SK-N-MC (cell line): ENCODE measurements around the gene PDK2.

Experiments
- DNase-seq: peaks from one replicate; pipeline ENCODE4 v3.0.0-alpha.2; 2011; ENCODE audit warnings: low read depth, low spot score
- H3K27ac ChIP-seq: fragments of 200-600 bp; sonication (generic); 2 replicates; pipeline ENCODE4 v1.5.1; 2016; ENCODE audit warnings: mixed run types
- H3K36me3 ChIP-seq: fragments of 200-600 bp; sonication (generic); 2 replicates; pipeline ENCODE4 v1.6.1; 2017; ENCODE audit warnings: antibody characterized with exemption, low read length, mixed read lengths; ENCODE audit not compliant: insufficient read depth
- H3K4me3 ChIP-seq: fragments of 200-600 bp; sonication (generic); 2 replicates; pipeline ENCODE4 v1.5.1; 2016
- H3K9ac ChIP-seq: fragments of 200-600 bp; sonication (generic); 2 replicates; pipeline ENCODE4 v1.8.0; 2017; ENCODE audit warnings: mixed run types, mixed read lengths; ENCODE audit not compliant: insufficient read length
- H3K9me3 ChIP-seq: fragments of 200-600 bp; sonication (generic); 2 replicates; pipeline ENCODE4 v1.6.1; 2017; ENCODE audit warnings: low read depth, mild to moderate bottlenecking, antibody characterized with exemption, low read length, moderate library complexity, mixed read lengths
- EZH2 ChIP-seq: fragments of 200-600 bp; sonication (generic); IDR thresholded peaks from one replicate; pipeline ENCODE4 v1.6.1; 2017; ENCODE audit warnings: antibody characterized with exemption
- FOXP2 ChIP-seq: optimal IDR thresholded peaks from 2 replicates; pipeline ENCODE3; 2011; ENCODE audit warnings: mild to moderate bottlenecking, moderate library complexity; ENCODE audit not compliant: insufficient read depth; ENCODE audit errors: extremely low read length, control extremely low read depth
- POLR2AphosphoS5 ChIP-seq: IDR thresholded peaks from 2 replicates; pipeline ENCODE4 v1.6.1; 2012; ENCODE audit warnings: mild to moderate bottlenecking, low read depth, low read length, borderline replicate concordance

PDK2 gene

GRCh38 chr17:50118076-50118827 lies 23.1 kb downstream of the PDK2 start:
- no peaks in the 10 kb centered on the region; the same call in 1 of the 2 replicates for H3K36me3 ChIP-seq
- H3K4me3 ChIP-seq = no peak overlapping the region
- no peak overlapping the region for H3K27ac ChIP-seq
- TF ChIP-seq POLR2AphosphoS5 = no peak
- no peak for TF ChIP-seq EZH2
- no peak for TF ChIP-seq FOXP2
- no peak for DNase-seq
- H3K9me3 ChIP-seq = no peaks in the 10 kb centered on the region
- H3K9ac ChIP-seq = no peak overlapping the region

- H3K9me3 ChIP-seq = no peaks in the 10 kb centered on the region
- TF ChIP-seq POLR2AphosphoS5 = no peak
- no peak for TF ChIP-seq FOXP2
- TF ChIP-seq EZH2 = no peak
- no peak overlapping the region for H3K4me3 ChIP-seq
- DNase-seq = no peak
- no peaks in the 10 kb centered on the region for H3K36me3 ChIP-seq
- H3K27ac ChIP-seq = no peak overlapping the region
- H3K9ac ChIP-seq = no peak overlapping the region
These were observed 23.7 kb downstream of the PDK2 start for GRCh38 chr17:50118828-50119218.

- no peak for DNase-seq
- H3K9ac ChIP-seq = no peak overlapping the region
- H3K9me3 ChIP-seq = no peaks in the 10 kb centered on the region
- no peak for TF ChIP-seq EZH2
- no peak for TF ChIP-seq POLR2AphosphoS5
- no peak for TF ChIP-seq FOXP2
- H3K27ac ChIP-seq = no peak overlapping the region
- no peaks in the 10 kb centered on the region for H3K36me3 ChIP-seq
- H3K4me3 ChIP-seq = no peak overlapping the region
These were observed 25.5 kb downstream of the PDK2 start for GRCh38 chr17:50120475-50121253.

- Histone ChIP-seq H3K27ac (peak overlapping the region; percentile 96), H3K9ac (peak overlapping the region; percentile 64), H3K4me3 (peak overlapping the region; percentile 72), H3K9me3 (no peaks in the 10 kb centered on the region), H3K36me3 (no peaks in the 10 kb centered on the region)
- peak; percentile 28 for DNase-seq
- TF ChIP-seq POLR2AphosphoS5 = no peak
- no peak for TF ChIP-seq FOXP2
- no peak for TF ChIP-seq EZH2
These were observed 27.8 kb downstream of the PDK2 start for GRCh38 chr17:50122945-50123344.

GRCh38 chr17:50123649-50124349 lies 28.6 kb downstream of the PDK2 start:
- Histone ChIP-seq H3K27ac (peak overlapping the region; percentile 96), H3K9me3 (no peaks in the 10 kb centered on the region), H3K36me3 (no peaks in the 10 kb centered on the region), H3K4me3 (peak overlapping the region; percentile 72), H3K9ac (peak overlapping the region; percentile 64)
- TF ChIP-seq POLR2AphosphoS5 = no peak; the same call in 1 of the 2 replicates
- no peak for TF ChIP-seq EZH2
- no peak for TF ChIP-seq FOXP2
- DNase-seq = peak; percentile 59

GRCh38 chr17:50125420-50125997 lies 30.4 kb downstream of the PDK2 start:
- Histone ChIP-seq H3K4me3 (no peak overlapping the region), H3K27ac (no peak overlapping the region), H3K36me3 (no peaks in the 10 kb centered on the region), H3K9ac (no peak overlapping the region), H3K9me3 (no peaks in the 10 kb centered on the region)
- TF ChIP-seq EZH2 (no peak), POLR2AphosphoS5 (no peak), FOXP2 (no peak)
- no peak for DNase-seq

GRCh38 chr17:50127697-50128361 lies 32.7 kb downstream of the PDK2 start:
- no peaks in the 10 kb centered on the region for H3K36me3 ChIP-seq
- peak overlapping the region; percentile 62; the same call in 1 of the 2 replicates for H3K27ac ChIP-seq
- no peak for DNase-seq
- H3K4me3 ChIP-seq = no peak overlapping the region; the same call in 1 of the 2 replicates
- H3K9me3 ChIP-seq = no peaks in the 10 kb centered on the region
- no peak overlapping the region for H3K9ac ChIP-seq
- no peak for TF ChIP-seq EZH2
- TF ChIP-seq FOXP2 = no peak
- no peak for TF ChIP-seq POLR2AphosphoS5

- H3K36me3 ChIP-seq = no peaks in the 10 kb centered on the region
- no peak for DNase-seq
- H3K27ac ChIP-seq = peak overlapping the region; percentile 66
- H3K9me3 ChIP-seq = no peaks in the 10 kb centered on the region
- TF ChIP-seq POLR2AphosphoS5 (peak; percentile 59), EZH2 (no peak), FOXP2 (no peak)
- peak overlapping the region; percentile 86 for H3K4me3 ChIP-seq
- H3K9ac ChIP-seq = peak overlapping the region; percentile 42
These were observed 33.5 kb downstream of the PDK2 start for GRCh38 chr17:50128441-50129352.
